Lower leg skin (tissue), 3 donors: ENCODE data around the gene RAB11FIP5.

ENCODE experiments used
- POLR2A ChIP-seq, 2 donors: fragments of 450-650 bp; IDR thresholded peaks; one replicate each; pipeline ENCODE4 v1.6.1; 2016 to 2017; ENCODE audit warnings: antibody characterized with exemption in 2 of 2, mild to moderate bottlenecking in 1 of 2, moderate library complexity in 1 of 2
- TF ChIP-seq, protein P1 (sequence below), 3 donors: fragments of 450-650 bp; IDR thresholded peaks; one replicate each; pipeline ENCODE4 v1.5.1; 2016; ENCODE audit warnings: antibody characterized with exemption in 3 of 3, mild to moderate bottlenecking in 3 of 3, moderate library complexity in 2 of 3

GRCh38 chr2:73105511-73105971, 7.2 kb downstream of the RAB11FIP5 start:
- TF ChIP-seq, protein P1, sequence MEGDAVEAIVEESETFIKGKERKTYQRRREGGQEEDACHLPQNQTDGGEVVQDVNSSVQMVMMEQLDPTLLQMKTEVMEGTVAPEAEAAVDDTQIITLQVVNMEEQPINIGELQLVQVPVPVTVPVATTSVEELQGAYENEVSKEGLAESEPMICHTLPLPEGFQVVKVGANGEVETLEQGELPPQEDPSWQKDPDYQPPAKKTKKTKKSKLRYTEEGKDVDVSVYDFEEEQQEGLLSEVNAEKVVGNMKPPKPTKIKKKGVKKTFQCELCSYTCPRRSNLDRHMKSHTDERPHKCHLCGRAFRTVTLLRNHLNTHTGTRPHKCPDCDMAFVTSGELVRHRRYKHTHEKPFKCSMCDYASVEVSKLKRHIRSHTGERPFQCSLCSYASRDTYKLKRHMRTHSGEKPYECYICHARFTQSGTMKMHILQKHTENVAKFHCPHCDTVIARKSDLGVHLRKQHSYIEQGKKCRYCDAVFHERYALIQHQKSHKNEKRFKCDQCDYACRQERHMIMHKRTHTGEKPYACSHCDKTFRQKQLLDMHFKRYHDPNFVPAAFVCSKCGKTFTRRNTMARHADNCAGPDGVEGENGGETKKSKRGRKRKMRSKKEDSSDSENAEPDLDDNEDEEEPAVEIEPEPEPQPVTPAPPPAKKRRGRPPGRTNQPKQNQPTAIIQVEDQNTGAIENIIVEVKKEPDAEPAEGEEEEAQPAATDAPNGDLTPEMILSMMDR (IDR thresholded peaks at IDR 0.05), result no peak
- no peak for TF ChIP-seq POLR2A (IDR thresholded peaks at IDR 0.05)
